Neural crest cell (in vitro differentiated cells): Measurements from ENCODE around the gene RNF150. TPM values are rescaled to one million over a fixed set of nuclear protein-coding genes. Genes with fewer than 3 reads are reported as not detected.

ENCODE experiments used
- DNase-seq: peaks from one replicate; pipeline ENCODE4 v3.0.0; 2021; ENCODE audit warnings: low read depth, mixed read lengths, low spot score
- H3K27ac Mint-ChIP-seq: one replicate; pipeline ENCODE4 v1.8.0; 2021; ENCODE audit warnings: mild to moderate bottlenecking, mixed read lengths; ENCODE audit not compliant: unreplicated experiment
- H3K27me3 Mint-ChIP-seq: 2 replicates; pipeline ENCODE4 v1.8.0; 2021; ENCODE audit warnings: low read depth, mild to moderate bottlenecking, mixed read lengths
- H3K36me3 Mint-ChIP-seq: 2 replicates; pipeline ENCODE4 v1.8.0; 2021; ENCODE audit warnings: low read depth, mild to moderate bottlenecking, mixed read lengths
- H3K4me1 Mint-ChIP-seq: 2 replicates; pipeline ENCODE4 v1.8.0; 2021; ENCODE audit warnings: mixed read lengths
- H3K4me3 Mint-ChIP-seq: one replicate; pipeline ENCODE4 v1.8.0; 2021; ENCODE audit warnings: mild to moderate bottlenecking, mixed read lengths
- H3K9me3 Mint-ChIP-seq: 2 replicates; pipeline ENCODE4 v1.8.0; 2021; ENCODE audit warnings: mixed read lengths
- total RNA-seq: library from RNA; stranded (reverse); gene quantifications from 2 replicates; pipeline ENCODE4 v1.2.1, GENCODE V29; 2021
- TF ChIP-seq, protein P1 (sequence below): fragments of 200-600 bp; sonication (generic); conservative IDR thresholded peaks from 2 replicates; pipeline ENCODE4 v1.5.0; 2021; ENCODE audit warnings: antibody characterized with exemption, mild to moderate bottlenecking

The RNF150 gene
- total RNA-seq, 1 donor from 2014 or later: 23.3 TPM

GRCh38 chr4:140944199-140944515 lies 189.1 kb downstream of the RNF150 start:
- Mint-ChIP-seq H3K36me3 (no peaks in the 10 kb centered on the region), H3K4me1 (no peaks in the 10 kb centered on the region), H3K4me3 (no peak overlapping the region), H3K27me3 (no peaks in the 10 kb centered on the region), H3K9me3 (no peaks in the 10 kb centered on the region), H3K27ac (no peak overlapping the region)
- TF ChIP-seq, protein P1, sequence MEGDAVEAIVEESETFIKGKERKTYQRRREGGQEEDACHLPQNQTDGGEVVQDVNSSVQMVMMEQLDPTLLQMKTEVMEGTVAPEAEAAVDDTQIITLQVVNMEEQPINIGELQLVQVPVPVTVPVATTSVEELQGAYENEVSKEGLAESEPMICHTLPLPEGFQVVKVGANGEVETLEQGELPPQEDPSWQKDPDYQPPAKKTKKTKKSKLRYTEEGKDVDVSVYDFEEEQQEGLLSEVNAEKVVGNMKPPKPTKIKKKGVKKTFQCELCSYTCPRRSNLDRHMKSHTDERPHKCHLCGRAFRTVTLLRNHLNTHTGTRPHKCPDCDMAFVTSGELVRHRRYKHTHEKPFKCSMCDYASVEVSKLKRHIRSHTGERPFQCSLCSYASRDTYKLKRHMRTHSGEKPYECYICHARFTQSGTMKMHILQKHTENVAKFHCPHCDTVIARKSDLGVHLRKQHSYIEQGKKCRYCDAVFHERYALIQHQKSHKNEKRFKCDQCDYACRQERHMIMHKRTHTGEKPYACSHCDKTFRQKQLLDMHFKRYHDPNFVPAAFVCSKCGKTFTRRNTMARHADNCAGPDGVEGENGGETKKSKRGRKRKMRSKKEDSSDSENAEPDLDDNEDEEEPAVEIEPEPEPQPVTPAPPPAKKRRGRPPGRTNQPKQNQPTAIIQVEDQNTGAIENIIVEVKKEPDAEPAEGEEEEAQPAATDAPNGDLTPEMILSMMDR: no peak
- no peak for DNase-seq

DNA sequence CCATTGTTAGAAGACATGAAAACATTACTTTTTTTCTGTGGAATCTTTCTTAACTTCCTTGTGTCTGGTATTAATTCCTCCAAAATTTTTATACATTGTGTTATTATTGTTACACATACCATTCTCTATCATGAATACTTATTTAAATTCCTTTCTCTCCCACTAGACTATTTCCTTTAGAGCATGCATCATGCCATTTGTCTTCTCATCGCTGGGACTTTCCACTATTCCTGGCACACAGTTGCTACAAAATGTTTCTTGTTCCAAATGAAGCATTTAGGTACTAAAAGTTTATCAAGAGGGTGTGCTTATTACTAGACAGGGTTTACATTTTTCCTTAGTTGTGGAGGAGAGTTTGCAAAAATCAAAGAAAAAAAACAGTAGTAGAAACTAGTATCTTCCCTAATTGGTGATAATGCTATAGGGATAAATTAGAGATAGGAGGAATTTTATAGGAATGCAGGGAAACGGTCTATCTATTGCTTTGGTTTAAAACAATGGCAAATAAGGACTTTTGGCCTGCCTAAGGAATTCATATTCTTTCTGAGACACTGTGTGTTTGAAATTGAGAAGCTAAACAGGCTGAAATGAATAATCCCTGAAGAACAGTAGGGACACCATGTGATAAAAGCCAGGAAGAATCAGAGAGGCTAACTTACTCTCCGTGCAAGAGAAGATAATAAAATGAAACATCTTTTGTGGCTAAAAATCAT lies 189.6 kb downstream of the RNF150 start:
- no peak for DNase-seq
- TF ChIP-seq, protein P1: no peak
- no peaks in the 10 kb centered on the region for H3K27me3 Mint-ChIP-seq
- H3K36me3 Mint-ChIP-seq: no peaks in the 10 kb centered on the region
- H3K4me3 Mint-ChIP-seq: no peak overlapping the region
- no peaks in the 10 kb centered on the region for H3K4me1 Mint-ChIP-seq
- no peaks in the 10 kb centered on the region for H3K9me3 Mint-ChIP-seq
- no peak overlapping the region for H3K27ac Mint-ChIP-seq

- Mint-ChIP-seq H3K4me3 (no peak overlapping the region), H3K27me3 (no peaks in the 10 kb centered on the region), H3K4me1 (no peaks in the 10 kb centered on the region), H3K36me3 (no peaks in the 10 kb centered on the region), H3K9me3 (no peaks in the 10 kb centered on the region), H3K27ac (no peak overlapping the region)
- DNase-seq: no peak
- TF ChIP-seq, protein P1: no peak
Measured at GRCh38 chr4:140940589-140940988, 192.7 kb downstream of the RNF150 start.

DNA sequence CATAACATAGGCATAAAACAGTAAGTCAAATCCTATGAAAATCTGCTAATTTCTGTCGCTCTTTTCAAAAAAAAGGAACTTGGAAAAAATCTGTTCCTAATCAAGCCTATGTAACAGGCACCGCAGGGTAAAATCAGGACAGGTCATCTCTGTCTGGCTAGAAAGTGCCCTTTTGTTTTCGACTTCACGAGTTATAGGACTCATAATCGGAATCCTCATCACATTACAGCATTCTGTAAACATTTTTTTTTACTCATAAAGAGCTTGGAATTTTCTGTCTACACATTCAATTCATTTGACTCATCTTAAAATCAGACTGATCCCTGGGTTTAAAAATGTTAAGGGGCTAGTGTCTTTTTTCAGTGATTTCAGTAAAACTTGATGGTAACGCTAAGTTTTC lies 195.4 kb downstream of the RNF150 start:
- no peak for DNase-seq
- H3K4me1 Mint-ChIP-seq: no peaks in the 10 kb centered on the region
- H3K9me3 Mint-ChIP-seq: peaks cover 2% of the 10 kb centered on the region
- H3K27me3 Mint-ChIP-seq: no peaks in the 10 kb centered on the region
- H3K4me3 Mint-ChIP-seq: no peak overlapping the region
- H3K27ac Mint-ChIP-seq: no peak overlapping the region
- TF ChIP-seq, protein P1: no peak
- H3K36me3 Mint-ChIP-seq: no peaks in the 10 kb centered on the region

GRCh38 chr4:140935254-140935653 lies 198.0 kb downstream of the RNF150 start:
- TF ChIP-seq, protein P1: no peak
- DNase-seq: no peak
- Mint-ChIP-seq H3K27me3 (no peaks in the 10 kb centered on the region), H3K9me3 (peaks cover 3% of the 10 kb centered on the region), H3K27ac (no peak overlapping the region), H3K4me3 (no peak overlapping the region), H3K36me3 (peaks cover 4% of the 10 kb centered on the region), H3K4me1 (peaks cover 5% of the 10 kb centered on the region)
